ENCODE data around the gene HSPA12A. TPM values are rescaled to one million over a fixed set of nuclear protein-coding genes. Genes with fewer than 3 reads are reported as not detected.

The HSPA12A gene
- total RNA-seq, 1 donor from 2014 or later = 7.4 TPM

GRCh38 chr10:116769368-116769767 lies 27.0 kb upstream of the HSPA12A start:
- H3K36me3 ChIP-seq = no peaks in the 10 kb centered on the region
- no peaks in the 10 kb centered on the region for H3K9me3 ChIP-seq
- DNase-seq (peak; percentile 11), ATAC-seq (no peak)
- no peaks in the 10 kb centered on the region for H3K27me3 ChIP-seq
- no peak overlapping the region for H3K4me3 ChIP-seq
- TF ChIP-seq CTCF (IDR thresholded peaks at IDR 0.05) = no peak
- H3K4me1 ChIP-seq = no peaks in the 10 kb centered on the region
- no peak overlapping the region for H3K27ac ChIP-seq
- intact Hi-C loops (cut with DNase I) = no loop called here

- H3K27ac ChIP-seq = no peak overlapping the region
- no peaks in the 10 kb centered on the region for H3K4me1 ChIP-seq
- no peak overlapping the region for H3K4me3 ChIP-seq
- DNase-seq = peak; percentile 6
- H3K9me3 ChIP-seq = no peaks in the 10 kb centered on the region
- H3K27me3 ChIP-seq = no peaks in the 10 kb centered on the region
- no peak for ATAC-seq
- no peaks in the 10 kb centered on the region for H3K36me3 ChIP-seq
- no peak for TF ChIP-seq CTCF (IDR thresholded peaks at IDR 0.05)
- intact Hi-C loops (cut with DNase I) = no loop called here
Measured at GRCh38 chr10:116768786-116769185, 26.4 kb upstream of the HSPA12A start.

GRCh38 chr10:116766837-116767634 lies 24.7 kb upstream of the HSPA12A start:
- Histone ChIP-seq H3K4me1 (no peaks in the 10 kb centered on the region), H3K27me3 (no peaks in the 10 kb centered on the region), H3K9me3 (no peaks in the 10 kb centered on the region), H3K4me3 (no peak overlapping the region), H3K36me3 (no peaks in the 10 kb centered on the region), H3K27ac (no peak overlapping the region)
- DNase-seq = peak; percentile 48
- no peak for TF ChIP-seq CTCF (IDR thresholded peaks at IDR 0.05)
- intact Hi-C loops (cut with DNase I) = no loop called here
- no peak for ATAC-seq

- H3K36me3 ChIP-seq = no peaks in the 10 kb centered on the region
- intact Hi-C loops (cut with DNase I) = no loop called here
- DNase-seq (peak; percentile 8), ATAC-seq (no peak)
- no peak overlapping the region for H3K4me3 ChIP-seq
- H3K9me3 ChIP-seq = no peaks in the 10 kb centered on the region
- H3K4me1 ChIP-seq = no peaks in the 10 kb centered on the region
- TF ChIP-seq CTCF (IDR thresholded peaks at IDR 0.05) = no peak
- H3K27me3 ChIP-seq = no peaks in the 10 kb centered on the region
- H3K27ac ChIP-seq = no peak overlapping the region
Measured at GRCh38 chr10:116766241-116766827, 24.0 kb upstream of the HSPA12A start.

GRCh38 chr10:116765648-116766081 lies 23.3 kb upstream of the HSPA12A start:
- intact Hi-C loops (cut with DNase I) = no loop called here
- Histone ChIP-seq H3K27ac (no peak overlapping the region), H3K4me1 (no peaks in the 10 kb centered on the region), H3K27me3 (no peaks in the 10 kb centered on the region), H3K36me3 (no peaks in the 10 kb centered on the region), H3K9me3 (no peaks in the 10 kb centered on the region), H3K4me3 (no peak overlapping the region)
- peak; percentile 34 for TF ChIP-seq CTCF (IDR thresholded peaks at IDR 0.05)
- ATAC-seq (peak; percentile 52), DNase-seq (peak; percentile 39)

Measured in upper lobe of right lung (tissue), 1 donor.